PFSK-1 (cell line): ENCODE measurements around the gene VWCE.

Experiments used
- POLR2AphosphoS5 ChIP-seq: IDR thresholded peaks from 2 replicates; pipeline ENCODE4 v1.6.1; 2012; ENCODE audit warnings: low read depth, mild to moderate bottlenecking, control low read depth, low read length, moderate library complexity
- REST ChIP-seq, 2 experiments: IDR thresholded peaks; 2 replicates each; pipeline versions ENCODE4 v1.6.1 to v1.8.0; 2011 to 2012; ENCODE audit warnings: low read depth in 2 of 2, low read length in 2 of 2, control low read depth in 1 of 2, inconsistent platforms in 1 of 2, mild to moderate bottlenecking in 1 of 2, moderate library complexity in 1 of 2; ENCODE audit not compliant: insufficient read depth in 1 of 2

DNA sequence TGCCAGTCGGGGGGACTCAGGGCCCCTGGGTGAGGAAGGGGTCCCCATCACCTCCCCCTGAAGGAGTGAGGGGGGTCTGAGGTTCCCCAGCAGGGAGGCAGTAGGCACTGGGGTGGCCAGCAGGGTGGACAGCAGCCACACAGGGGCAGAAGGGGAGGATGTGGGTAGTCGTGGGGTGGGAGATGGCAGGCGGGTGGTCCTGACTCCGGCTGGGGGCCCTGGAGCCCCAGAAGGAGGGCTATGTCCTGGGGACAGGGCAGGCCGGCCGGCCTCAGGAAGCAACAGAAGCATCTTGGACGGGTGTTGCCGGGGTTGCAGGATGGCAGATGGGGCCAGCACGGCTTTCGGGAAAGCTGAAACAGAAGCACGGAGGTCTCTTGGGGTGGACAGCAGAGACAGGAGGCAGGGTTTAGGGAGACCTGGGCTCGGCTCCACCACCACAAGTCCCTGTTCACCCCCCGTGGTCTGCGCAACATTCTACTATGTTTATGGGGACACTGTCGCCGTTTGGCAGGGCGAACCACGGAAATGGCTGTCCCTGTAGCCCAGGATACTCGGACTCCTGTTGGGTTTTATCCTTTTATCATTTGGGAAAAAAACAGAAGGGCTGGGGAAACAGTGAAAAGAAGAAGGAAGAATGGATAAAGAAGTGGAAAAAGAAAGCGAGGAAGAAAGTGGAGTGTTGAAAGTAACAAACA lies 14.1 kb downstream of the VWCE start:
- TF ChIP-seq POLR2AphosphoS5 (no peak), REST (IDR thresholded peaks at IDR 0.05; ENCODE audit: insufficient read depth in 1 of 2, low read depth in 2 of 2, low read length in 2 of 2) (no peak)
